Amniotic stem cell (primary cell): ENCODE measurements around the gene EME1.
"Not testable (repeated sequence)": the region's sequence is repeated elsewhere in the genome, so short reads cannot be mapped to it uniquely, and the experiment has no call there.

Source experiments
- DNase-seq: peaks from one replicate; lab custom pipeline; 2025; lab: John Stamatoyannopoulos, UW

Gene EME1

DNA sequence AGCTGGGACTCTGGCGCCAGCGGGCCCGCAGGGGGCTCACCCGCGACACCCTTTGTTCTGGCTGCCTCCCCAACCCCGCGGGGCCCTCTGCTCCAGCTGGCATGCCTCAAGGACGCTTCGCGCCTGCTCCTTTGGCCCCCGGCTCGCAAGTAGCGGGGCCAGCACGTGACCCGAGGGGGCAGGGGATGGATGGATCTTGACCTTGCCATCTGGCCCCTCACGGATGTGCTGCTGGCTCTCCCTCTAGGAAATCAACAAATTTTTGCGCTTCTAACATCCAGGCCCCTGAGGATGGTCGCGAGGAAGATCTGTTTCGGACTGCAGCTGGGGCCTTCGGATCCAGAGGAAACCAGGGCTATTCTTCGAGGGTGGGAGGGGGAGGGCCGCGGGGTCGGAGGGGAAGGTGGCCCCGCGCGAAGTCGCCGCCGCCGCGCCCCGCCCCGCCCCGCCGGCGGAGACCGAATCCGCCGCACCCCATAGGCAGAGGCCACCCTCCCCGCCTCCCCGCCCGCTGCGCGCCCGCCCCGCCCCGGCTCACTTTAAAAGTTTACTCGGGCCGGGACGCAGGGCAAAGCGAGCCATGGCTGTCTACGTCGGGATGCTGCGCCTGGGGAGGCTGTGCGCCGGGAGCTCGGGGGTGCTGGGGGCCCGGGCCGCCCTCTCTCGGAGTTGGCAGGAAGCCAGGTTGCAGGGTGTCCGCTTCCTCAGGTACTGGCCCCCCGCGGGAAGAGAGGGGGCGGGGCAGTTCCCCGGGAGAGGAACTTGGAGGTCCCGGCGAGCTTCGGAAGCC, 52.8 kb downstream of the EME1 start, which contains the start of gene ACSF2:
ACSF2 (plus strand) TSS at position 537 of the 790 bp plus-strand sequence; CDS start at position 581, 44 bp downstream.
- DNase-seq: peak; percentile 16

GRCh38 chr17:50426472-50426782, 53.4 kb downstream of the EME1 start:
- no peak for DNase-seq

GRCh38 chr17:50426814-50427787, 54.1 kb downstream of the EME1 start:
- no peak for DNase-seq

GRCh38 chr17:50428126-50428525, 55.1 kb downstream of the EME1 start:
- not testable (repeated sequence) for DNase-seq

- no peak for DNase-seq
Observed at GRCh38 chr17:50428831-50429424, 55.9 kb downstream of the EME1 start.

- DNase-seq: no peak
Observed at GRCh38 chr17:50429793-50430192, 56.8 kb downstream of the EME1 start.
